Ishikawa (cell line): ENCODE measurements around the gene PAK5.

Source experiments
- CEBPB ChIP-seq: IDR thresholded peaks from 2 replicates; pipeline ENCODE4 v1.6.1; 2012
- CREB1 ChIP-seq: IDR thresholded peaks from 2 replicates; pipeline ENCODE4 v1.6.1; 2012; ENCODE audit warnings: low read depth
- EGR1 ChIP-seq: IDR thresholded peaks from 2 replicates; pipeline ENCODE4 v1.6.1; 2012
- EP300 ChIP-seq: IDR thresholded peaks from 2 replicates; pipeline ENCODE4 v1.6.1; 2012; ENCODE audit warnings: borderline replicate concordance
- FOXM1 ChIP-seq: IDR thresholded peaks from 2 replicates; pipeline ENCODE4 v1.6.1; 2012; ENCODE audit warnings: low read depth, borderline replicate concordance
- MAX ChIP-seq: IDR thresholded peaks from 2 replicates; pipeline ENCODE4 v1.6.1; 2012
- NFIC ChIP-seq: IDR thresholded peaks from 2 replicates; pipeline ENCODE4 v1.6.1; 2012
- RAD21 ChIP-seq: IDR thresholded peaks from 2 replicates; pipeline ENCODE4 v1.6.1; 2012; ENCODE audit warnings: low read depth
- REST ChIP-seq: IDR thresholded peaks from 2 replicates; pipeline ENCODE4 v1.6.1; 2012; ENCODE audit warnings: low read depth, mild to moderate bottlenecking
- TAF1 ChIP-seq: IDR thresholded peaks from 2 replicates; pipeline ENCODE4 v1.6.1; 2012; ENCODE audit warnings: low read depth, mild to moderate bottlenecking
- TCF12 ChIP-seq: IDR thresholded peaks from 2 replicates; pipeline ENCODE4 v1.6.1; 2012; ENCODE audit warnings: low read depth
- TEAD4 ChIP-seq: IDR thresholded peaks from 2 replicates; pipeline ENCODE4 v1.6.1; 2012
- YY1 ChIP-seq: IDR thresholded peaks from 2 replicates; pipeline ENCODE4 v1.6.1; 2012; ENCODE audit warnings: low read depth
- ZBTB7A ChIP-seq: IDR thresholded peaks from 2 replicates; pipeline ENCODE4 v1.6.1; 2012; ENCODE audit warnings: low read depth
- TF ChIP-seq, protein P1 (sequence below): IDR thresholded peaks from 2 replicates; pipeline ENCODE4 v1.6.1; 2012

PAK5 gene

GRCh38 chr20:9523636-9524035 lies 315.2 kb downstream of the PAK5 start:
- TF ChIP-seq NFIC: no peak
- TF ChIP-seq EGR1: no peak
- TF ChIP-seq EP300: no peak
- no peak for TF ChIP-seq MAX
- TF ChIP-seq FOXM1: no peak
- no peak for TF ChIP-seq TCF12
- no peak for TF ChIP-seq ZBTB7A
- TF ChIP-seq REST: no peak
- TF ChIP-seq RAD21: no peak
- TF ChIP-seq, protein P1, sequence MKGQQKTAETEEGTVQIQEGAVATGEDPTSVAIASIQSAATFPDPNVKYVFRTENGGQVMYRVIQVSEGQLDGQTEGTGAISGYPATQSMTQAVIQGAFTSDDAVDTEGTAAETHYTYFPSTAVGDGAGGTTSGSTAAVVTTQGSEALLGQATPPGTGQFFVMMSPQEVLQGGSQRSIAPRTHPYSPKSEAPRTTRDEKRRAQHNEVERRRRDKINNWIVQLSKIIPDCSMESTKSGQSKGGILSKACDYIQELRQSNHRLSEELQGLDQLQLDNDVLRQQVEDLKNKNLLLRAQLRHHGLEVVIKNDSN: no peak
- TF ChIP-seq CREB1: no peak
- no peak for TF ChIP-seq CEBPB
- no peak for TF ChIP-seq TAF1
- TF ChIP-seq YY1: no peak
- no peak for TF ChIP-seq TEAD4

DNA sequence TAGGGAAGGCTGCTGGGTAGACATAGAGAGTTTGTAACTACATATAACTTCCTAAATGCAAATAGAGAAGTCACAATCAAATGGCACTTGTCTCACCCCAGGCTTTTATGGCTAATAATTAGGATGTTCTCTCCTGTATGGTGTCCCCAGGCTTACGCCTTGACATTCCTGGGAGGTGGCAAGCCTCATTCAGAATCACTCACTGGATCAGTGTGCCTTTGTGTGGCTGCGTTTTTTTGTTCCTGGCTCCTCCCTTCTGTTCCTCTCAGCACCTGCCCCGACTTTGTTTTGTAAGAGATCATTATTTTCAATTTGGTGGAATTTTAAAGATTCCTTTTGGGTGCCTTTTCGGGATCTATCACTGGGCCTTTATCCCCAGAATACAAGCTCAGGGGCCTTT lies 318.8 kb downstream of the PAK5 start:
- TF ChIP-seq EP300 (no peak), TEAD4 (no peak), TAF1 (no peak), CEBPB (no peak), EGR1 (no peak), MAX (no peak), FOXM1 (no peak), CREB1 (no peak), TCF12 (no peak), NFIC (no peak), REST (no peak), ZBTB7A (no peak), YY1 (no peak), RAD21 (no peak)
- TF ChIP-seq, protein P1: no peak

- TF ChIP-seq MAX (no peak), CREB1 (no peak), FOXM1 (no peak), TEAD4 (no peak), CEBPB (no peak), NFIC (no peak), TCF12 (no peak), REST (no peak), EP300 (no peak)
Measured at GRCh38 chr20:9518576-9519175, 320.2 kb downstream of the PAK5 start.

GRCh38 chr20:9517297-9518162 lies 321.3 kb downstream of the PAK5 start:
- TF ChIP-seq EGR1: no peak
- TF ChIP-seq TEAD4: no peak
- TF ChIP-seq FOXM1: no peak
- TF ChIP-seq, protein P1: no peak
- TF ChIP-seq CREB1: no peak
- TF ChIP-seq YY1: no peak
- no peak for TF ChIP-seq CEBPB
- TF ChIP-seq TCF12: no peak
- no peak for TF ChIP-seq TAF1
- no peak for TF ChIP-seq NFIC
